ENCODE results near the gene HEATR3.
"Not testable (repeated sequence)": the region's sequence is repeated elsewhere in the genome, so short reads cannot be mapped to it uniquely, and the experiment has no call there.

HEATR3 gene

GRCh38 chr16:50102051-50102746, 36.4 kb downstream of the HEATR3 start:
- no peak for DNase-seq (ENCODE audit: low read depth)

- no peak for DNase-seq (ENCODE audit: low read depth)
Observed at GRCh38 chr16:50103764-50104163, 38.0 kb downstream of the HEATR3 start.

GRCh38 chr16:50114357-50115129, 48.8 kb downstream of the HEATR3 start:
- no peak for DNase-seq (ENCODE audit: low read depth)

GRCh38 chr16:50120711-50121110, 54.9 kb downstream of the HEATR3 start:
- no peak for DNase-seq (ENCODE audit: low read depth)

GRCh38 chr16:50121278-50121677, 55.5 kb downstream of the HEATR3 start:
- DNase-seq (ENCODE audit: low read depth): no peak

GRCh38 chr16:50121721-50122445, 56.1 kb downstream of the HEATR3 start:
- no peak for DNase-seq (ENCODE audit: low read depth)

GRCh38 chr16:50123417-50123816, 57.6 kb downstream of the HEATR3 start:
- no peak for DNase-seq (ENCODE audit: low read depth)

- no peak for DNase-seq (ENCODE audit: low read depth)
Observed at GRCh38 chr16:50124769-50125168, 59.0 kb downstream of the HEATR3 start.

GRCh38 chr16:50126183-50126582, 60.4 kb downstream of the HEATR3 start:
- DNase-seq (ENCODE audit: low read depth): no peak

- not testable (repeated sequence) for DNase-seq (ENCODE audit: low read depth)
Observed at GRCh38 chr16:50132571-50132970, 66.8 kb downstream of the HEATR3 start.

- no peak for DNase-seq (ENCODE audit: low read depth)
Observed at GRCh38 chr16:50133214-50133613, 67.4 kb downstream of the HEATR3 start.

- no peak for DNase-seq (ENCODE audit: low read depth)
Observed at GRCh38 chr16:50136399-50136798, 70.6 kb downstream of the HEATR3 start.

- DNase-seq (ENCODE audit: low read depth): no peak
Observed at GRCh38 chr16:50137268-50137667, 71.5 kb downstream of the HEATR3 start.

GRCh38 chr16:50139580-50139979, 73.8 kb downstream of the HEATR3 start:
- DNase-seq (ENCODE audit: low read depth): no peak

- no peak for DNase-seq (ENCODE audit: low read depth)
Observed at GRCh38 chr16:50144211-50144610, 78.4 kb downstream of the HEATR3 start.

GRCh38 chr16:50146479-50147435, 81.0 kb downstream of the HEATR3 start:
- DNase-seq (ENCODE audit: low read depth): no peak

- no peak for DNase-seq (ENCODE audit: low read depth)
Observed at GRCh38 chr16:50151322-50151721, 85.6 kb downstream of the HEATR3 start.

- no peak for DNase-seq (ENCODE audit: low read depth)
Observed at GRCh38 chr16:50151756-50152155, 86.0 kb downstream of the HEATR3 start.

GRCh38 chr16:50152351-50152806, 86.6 kb downstream of the HEATR3 start:
- peak; percentile 70 for DNase-seq (ENCODE audit: low read depth)

GRCh38 chr16:50152807-50153595, 87.2 kb downstream of the HEATR3 start, which contains the start of gene TENT4B:
Gene TENT4B (plus strand): TSS chr16:50153306. CDS start chr16:50153622, 316 bp downstream.
- peak; percentile 82 for DNase-seq (ENCODE audit: low read depth)

Data from activated T-cell treated with anti-CD3 and anti-CD28 coated beads for 24 hours (primary cell).